CD4-positive, alpha-beta T cell (primary cell): ENCODE results near the gene IL1RAPL2. TPM values are rescaled to one million over a fixed set of nuclear protein-coding genes. Genes with fewer than 3 reads are reported as not detected.

Source experiments
- ATAC-seq: fragments of 200-7000 bp; cut with Tn5 transposase; one replicate; pipeline ENCODE4 v1.10.0; 2022; ENCODE audit warnings: mild to moderate bottlenecking; ENCODE audit not compliant: poor library complexity
- CTCF ChIA-PET: fragments of 350-600 bp; sonication (Branson Sonifier 250); formaldehyde crosslinking; loops from one replicate; lab custom pipeline; 2021; ENCODE audit warnings: antibody characterized with exemption, inconsistent platforms; lab: Charles Lee
- POLR2A ChIA-PET: fragments of 350-600 bp; sonication (Branson Sonifier 250); formaldehyde crosslinking; loops from one replicate; lab custom pipeline; 2021; ENCODE audit warnings: antibody characterized with exemption, inconsistent platforms; lab: Charles Lee
- DNase-seq, 14 experiments: peaks; one replicate each; pipeline ENCODE4 v3.0.0-alpha.2; 2013 to 2020; ENCODE audit warnings: mixed read lengths in 2 of 14
- H3K27ac ChIP-seq, 2 donors: one replicate each; pipeline versions ENCODE4 v1.5.1 to v1.7.0; 2013; ENCODE audit warnings: low read length in 2 of 2, low read depth in 1 of 2, mild to moderate bottlenecking in 1 of 2
- H3K27me3 ChIP-seq, 2 experiments: 1 replicate in 1 of 2; 2 replicates in 1 of 2; pipeline versions ENCODE4 v1.6.1 to v1.7.0; 2013; ENCODE audit warnings: low read length in 2 of 2, control low read depth in 1 of 2, mild to moderate bottlenecking in 1 of 2, moderate library complexity in 1 of 2; ENCODE audit not compliant: insufficient read depth in 2 of 2, control insufficient read depth in 1 of 2
- H3K36me3 ChIP-seq: one replicate; pipeline ENCODE4 v1.6.1; 2013; ENCODE audit warnings: low read length, control low read depth; ENCODE audit not compliant: insufficient read depth
- H3K4me1 ChIP-seq: one replicate; pipeline ENCODE4 v1.6.1; 2013; ENCODE audit warnings: low read length, control low read depth; ENCODE audit not compliant: insufficient read depth
- H3K4me3 ChIP-seq: one replicate; pipeline ENCODE4 v1.5.1; 2013; ENCODE audit warnings: mild to moderate bottlenecking, low read length, moderate library complexity
- H3K9me3 ChIP-seq, 2 experiments: 1 replicate in 1 of 2; 2 replicates in 1 of 2; pipeline versions ENCODE4 v1.6.1 to v1.7.0; 2013; ENCODE audit warnings: low read length in 2 of 2, mild to moderate bottlenecking in 2 of 2, control low read depth in 1 of 2, moderate library complexity in 1 of 2; ENCODE audit not compliant: control insufficient read depth in 1 of 2, insufficient read depth in 1 of 2
- H3K27ac Mint-ChIP-seq: one replicate; pipeline ENCODE4 v1.8.0; 2020; ENCODE audit warnings: mixed read lengths
- H3K27me3 Mint-ChIP-seq: one replicate; pipeline ENCODE4 v1.8.0; 2021; ENCODE audit warnings: mixed read lengths
- H3K36me3 Mint-ChIP-seq: one replicate; pipeline ENCODE4 v1.8.0; 2021; ENCODE audit warnings: low read depth, mixed read lengths
- H3K4me1 Mint-ChIP-seq: one replicate; pipeline ENCODE4 v1.8.0; 2021; ENCODE audit warnings: low read depth, mixed read lengths
- H3K4me3 Mint-ChIP-seq: one replicate; pipeline ENCODE4 v1.8.0; 2020; ENCODE audit warnings: mild to moderate bottlenecking, mixed read lengths
- H3K9me3 Mint-ChIP-seq: one replicate; pipeline ENCODE4 v1.8.0; 2020; ENCODE audit warnings: mixed read lengths
- CTCF ChIP-seq: fragments of 200-600 bp; IDR thresholded peaks from one replicate; pipeline ENCODE4 v1.8.0; 2022; ENCODE audit warnings: antibody characterized with exemption, mild to moderate bottlenecking
- intact Hi-C, 2 experiments: fragments of 100-400 bp; cut with DNase I in 1 of 2; cut with micrococcal nuclease in 1 of 2; formaldehyde crosslinking; loops; one replicate each; pipeline versions ENCODE4 v1.15.1 to v1.9.0; 2023 to 2025; cut with DNase I, micrococcal nuclease
- total RNA-seq, 174 experiments: library from RNA in 2 of 174; stranded (reverse) in 2 of 174; gene quantifications; one replicate each; pipeline ENCODE4 v1.2.3 and lab custom pipeline; 2021 to 2026

The IL1RAPL2 gene
- total RNA-seq, 2 experiments from 2014 or later: not detected

DNA sequence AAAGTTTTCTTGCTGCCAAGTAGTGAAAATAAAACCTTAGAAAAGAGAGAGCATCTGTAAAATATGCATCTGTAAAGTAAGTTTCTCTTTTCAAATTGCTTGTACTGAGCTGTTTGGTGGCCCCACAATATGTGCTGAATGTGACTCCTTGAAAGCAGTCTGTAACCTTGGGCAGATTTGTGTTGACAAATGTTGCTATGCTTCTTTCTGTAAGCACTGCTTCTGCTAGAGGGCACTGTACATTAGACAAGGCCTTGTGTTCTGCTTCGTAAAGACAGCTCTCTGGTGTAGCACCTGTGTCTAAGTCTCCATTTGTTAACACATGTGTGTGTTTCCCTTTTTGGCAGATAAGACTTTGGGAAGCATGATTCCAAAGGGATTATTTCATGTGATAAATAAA lies 1199.7 kb downstream of the IL1RAPL2 start:
- Mint-ChIP-seq H3K36me3 (no peaks in the 10 kb centered on the region), H3K27me3 (no peaks in the 10 kb centered on the region), H3K27ac (no peak overlapping the region), H3K4me1 (no peaks in the 10 kb centered on the region), H3K4me3 (no peak overlapping the region), H3K9me3 (no peaks in the 10 kb centered on the region)
- ATAC-seq (no peak), DNase-seq (no peak)
- Histone ChIP-seq H3K9me3 (no peaks in the 10 kb centered on the region), H3K36me3 (no peaks in the 10 kb centered on the region), H3K4me3 (no peak overlapping the region), H3K27ac (no peak overlapping the region), H3K27me3 (no peaks in the 10 kb centered on the region), H3K4me1 (no peaks in the 10 kb centered on the region)
- TF ChIP-seq CTCF: no peak
- intact Hi-C loops: no loop called here
- POLR2A ChIA-PET: no interaction called here
- CTCF ChIA-PET: no interaction called here

DNA sequence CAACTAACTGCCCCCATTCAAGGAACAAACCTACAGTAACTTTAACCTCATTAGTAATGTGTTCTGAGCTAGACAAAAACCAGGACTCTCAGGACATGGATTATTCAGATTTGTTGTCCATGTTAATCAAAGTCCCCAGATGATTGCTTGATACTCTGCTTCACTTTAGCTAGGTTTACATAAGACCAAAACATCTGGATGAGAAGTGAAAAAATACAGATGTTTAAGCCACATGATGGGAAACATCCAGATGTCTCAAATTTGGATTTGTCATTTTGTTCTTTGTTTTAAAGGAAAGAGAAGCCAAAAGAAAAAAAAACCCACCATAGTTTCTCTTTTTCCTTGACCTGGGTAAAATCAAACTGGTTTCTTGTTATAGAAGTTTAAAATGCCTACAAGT lies 1207.8 kb downstream of the IL1RAPL2 start:
- intact Hi-C loops: no loop called here
- Mint-ChIP-seq H3K27ac (no peak overlapping the region), H3K4me3 (no peak overlapping the region), H3K9me3 (no peaks in the 10 kb centered on the region), H3K36me3 (no peaks in the 10 kb centered on the region), H3K4me1 (no peaks in the 10 kb centered on the region), H3K27me3 (no peaks in the 10 kb centered on the region)
- Histone ChIP-seq H3K4me1 (no peaks in the 10 kb centered on the region), H3K27ac (no peak overlapping the region), H3K4me3 (no peak overlapping the region), H3K36me3 (no peaks in the 10 kb centered on the region), H3K27me3 (no peaks in the 10 kb centered on the region), H3K9me3 (peaks cover 0 to 5% of the 10 kb centered on the region in 2 experiments)
- no peak for TF ChIP-seq CTCF
- ChIA-PET POLR2A (no interaction called here), CTCF (no interaction called here)
- no peak for DNase-seq
- ATAC-seq: no peak

GRCh38 chrX:105775679-105776078 lies 1209.7 kb downstream of the IL1RAPL2 start:
- intact Hi-C loops: no loop called here
- no peak overlapping the region for H3K27ac ChIP-seq
- no peak overlapping the region for H3K4me3 ChIP-seq
- no peaks in the 10 kb centered on the region for H3K4me1 Mint-ChIP-seq
- ChIA-PET CTCF (interaction anchor here (0.9 kb wide), 1 partner anchor 10 kb away, joined by 3 read pairs; no protein-coding TSS in a partner anchor), POLR2A (no interaction called here)
- no peaks in the 10 kb centered on the region for H3K27me3 Mint-ChIP-seq
- DNase-seq (no peak), ATAC-seq (no peak)
- H3K4me1 ChIP-seq: no peaks in the 10 kb centered on the region
- no peaks in the 10 kb centered on the region for H3K36me3 ChIP-seq
- peaks cover 0 to 5% of the 10 kb centered on the region in 2 experiments for H3K9me3 ChIP-seq
- H3K27ac Mint-ChIP-seq: no peak overlapping the region
- no peaks in the 10 kb centered on the region for H3K36me3 Mint-ChIP-seq
- H3K9me3 Mint-ChIP-seq: no peaks in the 10 kb centered on the region
- H3K4me3 Mint-ChIP-seq: no peak overlapping the region
- no peak for TF ChIP-seq CTCF
- H3K27me3 ChIP-seq: no peaks in the 10 kb centered on the region
